Sciatic nerve (tissue), 2 donors: ENCODE data around the gene PRKAR2A. TPM values are rescaled to one million over a fixed set of nuclear protein-coding genes. Genes with fewer than 3 reads are reported as not detected.
"Not testable (repeated sequence)": the region's sequence is repeated elsewhere in the genome, so short reads cannot be mapped to it uniquely, and the experiment has no call there.

Experiments used
- ATAC-seq: fragments of 200-7000 bp; cut with Tn5 transposase; one replicate; pipeline ENCODE4 v1.9.1; 2020; ENCODE audit warnings: mild to moderate bottlenecking, moderate library complexity
- DNase-seq: peaks from one replicate; pipeline ENCODE4 v3.0.0-alpha.2; 2020; ENCODE audit warnings: low spot score
- intact Hi-C: fragments of 100-400 bp; cut with DNase I; formaldehyde crosslinking; loops from one replicate; pipeline ENCODE4 v1.14.2; 2022
- total RNA-seq: library from RNA; stranded (reverse); fragmentation: NEBNext Ultra II Directional; extraction: Animal tissue kit (Norgen Biotek cat#: 25700); gene quantifications from one replicate; pipeline ENCODE4 v1.2.1, GENCODE V29; 2021
- donor health status: DM: no; HTN: no; CAD: no.
- donor health status: DM: no; HTN: no; CAD: no.

The PRKAR2A gene
- total RNA-seq, 1 donor from 2014 or later, result 46.5 TPM

DNA sequence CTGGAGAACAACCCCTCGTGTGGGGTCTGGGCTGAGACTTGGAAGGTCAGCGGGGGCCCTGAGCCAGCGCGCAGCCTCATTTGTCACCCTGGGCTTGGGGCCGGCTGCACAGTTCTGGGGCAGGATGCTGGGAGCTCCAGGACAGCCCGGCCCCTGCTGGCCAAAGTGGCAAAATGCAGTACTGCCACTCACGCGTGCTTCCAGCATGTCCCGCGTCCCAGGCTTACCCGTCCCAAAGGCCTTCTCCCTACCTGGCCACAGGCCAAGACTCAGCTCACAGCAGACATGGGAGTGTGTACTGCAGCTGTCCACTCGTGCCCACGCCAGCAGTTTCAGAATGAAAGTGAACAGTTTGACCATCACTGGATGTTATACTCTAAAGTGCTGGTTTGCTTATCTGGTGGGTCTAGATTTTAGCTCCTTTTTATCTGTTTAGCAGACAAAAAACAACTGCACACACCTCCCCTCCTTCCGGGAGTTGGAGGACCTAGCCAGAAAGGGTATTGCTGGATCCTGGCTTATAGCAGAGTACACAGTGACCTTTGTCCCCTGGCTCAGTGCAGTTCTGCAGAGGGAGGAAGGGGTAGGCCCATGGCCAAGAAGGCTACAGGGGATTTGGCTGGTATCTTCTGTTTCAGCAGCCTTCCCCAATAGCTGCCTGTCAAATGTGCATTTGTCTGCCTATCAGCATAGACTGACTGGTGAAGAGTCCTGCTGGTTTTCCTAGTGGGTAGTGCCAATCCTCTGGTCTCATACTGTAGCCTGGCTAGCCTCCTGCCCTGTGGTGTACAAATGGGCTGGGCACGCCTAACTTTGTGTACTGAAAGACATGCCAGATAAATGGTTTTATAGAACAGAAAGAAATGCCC lies 107.5 kb downstream of the PRKAR2A start:
- DNase-seq (peak; percentile 90), ATAC-seq (peak; percentile 94)
- intact Hi-C loops, result no loop called here

DNA sequence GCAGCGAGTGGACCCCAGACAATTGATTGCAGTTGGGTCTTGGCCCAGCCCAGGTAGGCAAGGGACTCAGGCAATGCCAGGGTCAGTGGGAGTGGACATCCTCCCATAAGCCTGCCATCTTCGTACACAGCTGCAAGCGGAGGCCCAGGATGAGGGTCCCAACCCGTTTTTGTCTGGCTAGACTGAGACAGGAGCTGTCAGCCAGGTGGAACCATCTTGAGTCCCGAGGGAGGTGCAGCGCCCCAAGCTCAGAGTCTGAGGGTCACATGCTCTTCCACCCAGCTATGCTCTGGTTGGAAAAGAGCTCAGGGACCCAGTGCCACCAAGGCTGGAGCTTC lies 108.1 kb downstream of the PRKAR2A start:
- no peak for DNase-seq
- no peak for ATAC-seq
- intact Hi-C loops, result no loop called here

DNA sequence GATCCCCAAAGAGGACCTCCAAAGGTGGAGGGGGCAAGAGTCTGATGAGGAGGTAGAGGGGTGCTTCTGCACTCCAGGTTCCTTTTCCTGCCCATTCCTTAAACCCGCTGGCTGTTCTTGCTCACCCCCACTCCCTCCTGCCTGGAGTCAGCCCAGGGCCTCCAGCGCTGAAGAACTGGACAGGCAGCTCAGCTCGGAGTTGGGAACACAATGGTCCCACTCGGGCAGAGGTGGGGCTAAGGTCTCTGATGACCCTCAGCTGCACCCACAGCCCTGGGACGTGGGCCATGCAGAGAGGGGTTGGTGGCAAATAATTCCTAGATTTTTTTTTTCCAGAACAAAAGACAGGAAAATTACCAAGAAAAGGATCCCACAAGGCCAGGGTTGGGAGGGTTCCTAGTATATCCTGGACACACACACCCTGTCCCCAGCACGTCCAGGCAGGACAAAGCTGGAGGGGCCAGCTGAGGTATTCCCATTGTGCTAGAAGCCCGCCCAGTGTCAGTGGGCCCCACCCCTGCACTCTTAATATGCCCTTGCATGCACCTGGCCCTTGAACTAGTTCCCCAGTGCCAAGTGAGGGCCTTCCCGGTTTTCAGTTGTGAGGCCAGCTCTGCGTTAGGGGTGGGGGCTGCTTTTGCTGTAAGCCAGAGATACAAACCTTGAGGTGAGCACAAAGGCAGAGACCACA lies 108.6 kb downstream of the PRKAR2A start:
- peak; percentile 23 for ATAC-seq
- intact Hi-C loops, result no loop called here
- DNase-seq, result no peak

DNA sequence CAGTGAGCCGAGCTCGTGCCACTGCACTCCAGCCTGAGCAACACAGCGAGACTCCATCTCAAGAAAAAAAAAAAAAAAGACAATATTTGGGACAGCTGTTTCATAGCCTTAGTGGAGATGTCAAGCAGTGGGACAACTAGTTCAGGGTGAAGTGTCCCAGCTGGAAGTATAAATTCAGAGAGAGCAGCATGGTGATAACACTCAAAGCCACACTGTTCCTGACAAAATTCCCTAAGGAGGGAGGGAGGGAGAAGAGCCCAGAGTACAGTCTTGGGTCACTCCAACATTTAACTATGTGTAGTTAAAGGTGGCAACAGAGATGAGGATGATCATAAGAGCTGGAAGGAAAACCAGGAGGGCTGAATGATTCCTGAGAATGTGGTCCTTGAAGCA lies 109.5 kb downstream of the PRKAR2A start:
- ATAC-seq, result no peak
- intact Hi-C loops, result no loop called here
- no peak for DNase-seq

DNA sequence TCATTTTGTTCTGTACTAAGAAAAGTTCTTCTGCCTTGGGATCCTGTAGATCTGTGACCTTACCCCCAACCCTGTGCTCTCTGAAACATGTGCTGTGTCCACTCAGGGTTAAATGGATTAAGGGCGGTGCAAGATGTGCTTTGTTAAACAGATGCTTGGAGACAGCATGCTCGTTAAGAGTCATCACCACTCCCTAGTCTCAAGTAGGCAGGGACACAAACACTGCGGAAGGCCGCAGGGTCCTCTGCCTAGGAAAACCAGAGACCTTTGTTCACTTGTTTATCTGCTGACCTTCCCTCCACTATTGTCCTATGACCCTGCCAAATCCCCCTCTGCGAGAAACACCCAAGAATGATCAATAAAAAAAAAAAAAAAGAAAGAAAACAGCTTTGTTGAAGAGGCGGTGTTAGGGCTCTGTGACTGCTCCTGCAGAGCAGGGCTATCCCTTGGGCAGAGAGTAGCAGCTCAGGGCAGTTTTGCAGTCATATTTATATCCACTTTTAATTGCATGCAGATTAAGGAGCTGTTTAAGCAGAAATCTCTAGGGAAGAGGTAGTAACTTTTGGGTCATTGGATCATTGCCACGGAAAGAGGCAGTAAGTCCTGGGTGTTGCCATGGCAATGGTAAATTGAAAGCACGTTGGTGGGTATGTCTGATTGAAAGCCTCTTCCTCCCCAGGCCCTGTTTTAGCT lies 112.5 kb downstream of the PRKAR2A start:
- ATAC-seq, intact Hi-C loops, DNase-seq: not testable (repeated sequence)

DNA sequence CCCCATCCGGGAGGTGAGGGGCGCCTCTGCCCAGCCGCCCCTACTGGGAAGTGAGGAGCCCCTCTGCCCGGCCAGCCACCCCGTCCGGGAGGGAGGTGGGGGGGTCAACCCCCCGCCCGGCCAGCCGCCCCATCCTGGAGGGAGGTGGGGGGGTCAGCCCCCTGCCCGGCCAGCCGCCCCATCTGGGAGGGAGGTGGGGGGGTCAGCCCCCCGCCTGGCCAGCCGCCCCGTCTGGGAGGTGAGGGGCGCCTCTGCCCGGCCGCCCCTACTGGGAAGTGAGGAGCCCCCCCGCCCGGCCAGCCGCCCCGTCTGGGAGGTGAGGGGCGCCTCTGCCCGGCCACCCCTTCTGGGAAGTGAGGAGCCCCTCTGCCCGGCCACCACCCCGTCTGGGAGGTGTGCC lies 113.1 kb downstream of the PRKAR2A start:
- ATAC-seq, intact Hi-C loops, DNase-seq: not testable (repeated sequence)

DNA sequence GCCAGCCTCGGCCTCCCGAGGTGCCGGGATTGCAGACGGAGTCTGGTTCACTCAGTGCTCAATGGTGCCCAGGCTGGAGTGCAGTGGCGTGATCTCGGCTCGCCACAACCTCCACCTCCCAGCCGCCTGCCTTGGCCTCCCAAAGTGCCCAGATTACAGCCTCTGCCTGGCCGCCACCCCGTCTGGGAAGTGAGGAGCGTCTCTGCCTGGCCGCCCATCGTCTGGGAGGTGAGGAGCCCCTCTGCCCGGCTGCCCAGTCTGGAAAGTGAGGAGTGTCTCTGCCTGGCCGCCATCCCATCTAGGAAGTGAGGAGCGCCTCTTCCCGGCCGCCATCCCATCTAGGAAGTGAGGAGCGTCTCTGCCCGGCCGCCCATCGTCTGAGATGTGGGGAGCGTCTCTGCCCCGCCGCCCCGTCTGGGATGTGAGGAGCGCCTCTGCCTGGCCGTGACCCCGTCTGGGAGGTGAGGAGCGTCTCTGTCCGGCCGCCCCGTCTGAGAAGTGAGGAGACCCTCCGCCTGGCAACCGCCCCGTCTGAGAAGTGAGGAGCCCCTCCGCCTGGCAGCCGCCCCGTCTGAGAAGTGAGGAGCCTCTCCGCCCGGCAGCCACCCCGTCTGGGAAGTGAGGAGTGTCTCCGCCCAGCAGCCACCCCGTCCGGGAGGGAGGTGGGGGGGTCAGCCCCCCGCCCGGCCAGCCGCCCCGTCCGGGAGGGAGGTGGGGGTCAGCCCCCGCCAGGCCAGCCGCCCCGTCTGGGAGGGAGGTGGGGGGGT lies 113.7 kb downstream of the PRKAR2A start:
- intact Hi-C loops, result not testable (repeated sequence)

DNA sequence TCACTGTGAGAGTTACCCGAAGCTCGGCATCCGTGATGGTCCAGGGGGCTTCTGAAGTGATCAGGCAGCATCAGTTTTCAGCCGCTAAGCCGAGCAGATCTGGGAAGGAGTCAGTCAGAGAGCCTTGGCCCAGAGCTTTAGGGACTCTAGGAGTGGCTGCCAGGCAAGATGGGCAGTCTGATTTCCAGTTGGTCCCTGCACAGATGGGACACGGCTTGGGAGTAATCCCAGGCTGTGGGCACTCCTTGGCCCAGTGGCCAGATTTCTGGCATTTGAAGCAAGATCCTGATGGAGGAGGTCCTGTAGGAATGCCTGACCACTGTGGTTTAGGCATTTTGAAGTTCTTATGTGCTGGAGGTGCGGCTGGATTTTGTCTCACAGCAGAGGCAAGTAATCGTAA lies 120.2 kb downstream of the PRKAR2A start:
- ATAC-seq (no peak), DNase-seq (no peak)
- intact Hi-C loops, result no loop called here

More for the DNA sequence above, 113.7 kb downstream of the PRKAR2A start:
- not testable (repeated sequence) for DNase-seq, ATAC-seq

DNA sequence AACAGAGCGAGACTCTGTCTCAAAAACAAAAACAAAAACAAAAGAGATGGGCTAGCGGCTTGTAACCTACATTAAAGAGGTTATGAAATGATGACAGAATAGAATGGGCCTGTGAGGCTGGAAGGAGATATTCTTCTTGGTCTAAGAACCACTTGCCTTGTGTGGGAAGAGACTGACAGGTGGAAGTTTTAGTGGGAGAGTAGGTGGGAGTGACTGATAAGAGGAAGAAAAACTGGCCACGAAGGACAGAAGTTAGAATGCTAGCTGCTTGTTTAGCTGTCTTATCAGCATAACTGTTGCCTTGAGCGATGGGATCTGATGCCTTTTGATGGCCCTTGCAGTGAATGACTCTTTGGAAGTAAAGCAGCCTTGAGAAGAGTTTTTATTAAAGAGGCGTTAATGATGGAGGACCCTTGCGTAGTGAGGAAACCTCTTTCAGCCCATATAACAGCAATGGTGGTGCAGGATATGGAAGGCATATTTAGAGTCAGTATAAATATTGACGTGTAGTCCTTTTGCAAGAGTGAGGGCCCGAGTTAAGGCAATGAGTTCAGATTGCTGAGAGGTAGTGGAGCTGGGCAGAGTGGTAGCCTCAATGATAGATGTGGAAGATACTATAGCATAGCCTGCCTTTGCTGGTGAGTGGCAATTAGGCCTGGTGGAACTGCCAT lies 122.4 kb downstream of the PRKAR2A start:
- intact Hi-C loops, ATAC-seq, DNase-seq: not testable (repeated sequence)

DNA sequence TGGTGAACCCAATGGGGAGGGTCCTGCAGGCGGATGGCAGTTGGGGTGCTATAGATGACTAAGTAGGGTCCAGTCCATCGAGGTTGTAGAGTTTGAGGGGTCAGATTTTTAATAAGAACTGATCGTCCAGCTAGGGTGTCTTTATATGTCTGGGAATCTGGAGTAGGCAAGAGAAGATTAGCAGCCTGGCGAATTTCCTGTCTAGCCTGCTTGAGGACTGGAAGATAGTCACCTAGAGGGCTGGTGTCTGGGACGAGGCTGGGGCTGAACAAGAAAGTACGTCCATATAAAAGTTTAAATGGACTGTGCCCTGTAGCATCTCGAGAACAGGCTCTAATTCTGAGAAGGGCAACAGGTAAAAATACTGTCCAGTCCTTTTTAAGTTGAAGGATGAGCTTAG lies 123.9 kb downstream of the PRKAR2A start:
- intact Hi-C loops, result no loop called here
- DNase-seq (no peak), ATAC-seq (no peak)

DNA sequence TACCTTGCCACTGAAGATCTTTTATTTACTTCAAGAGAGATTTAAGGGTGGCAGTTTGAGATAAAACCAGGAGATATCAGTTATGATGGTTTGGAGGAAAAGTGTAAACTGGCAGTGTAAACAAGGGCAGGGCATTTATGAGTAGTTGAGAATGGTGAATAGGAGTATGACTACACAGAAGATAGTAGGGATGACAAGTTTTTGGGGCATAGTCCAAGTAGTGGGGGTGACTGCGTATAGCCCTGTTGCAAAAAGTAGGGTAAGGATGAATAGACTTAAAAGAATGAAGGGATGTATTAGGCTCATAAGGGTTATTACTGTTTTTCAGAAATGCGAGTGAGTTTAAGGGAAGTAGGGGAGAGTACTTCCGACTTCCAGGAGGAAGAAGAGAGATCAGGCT lies 124.4 kb downstream of the PRKAR2A start:
- intact Hi-C loops, ATAC-seq, DNase-seq: not testable (repeated sequence)

DNA sequence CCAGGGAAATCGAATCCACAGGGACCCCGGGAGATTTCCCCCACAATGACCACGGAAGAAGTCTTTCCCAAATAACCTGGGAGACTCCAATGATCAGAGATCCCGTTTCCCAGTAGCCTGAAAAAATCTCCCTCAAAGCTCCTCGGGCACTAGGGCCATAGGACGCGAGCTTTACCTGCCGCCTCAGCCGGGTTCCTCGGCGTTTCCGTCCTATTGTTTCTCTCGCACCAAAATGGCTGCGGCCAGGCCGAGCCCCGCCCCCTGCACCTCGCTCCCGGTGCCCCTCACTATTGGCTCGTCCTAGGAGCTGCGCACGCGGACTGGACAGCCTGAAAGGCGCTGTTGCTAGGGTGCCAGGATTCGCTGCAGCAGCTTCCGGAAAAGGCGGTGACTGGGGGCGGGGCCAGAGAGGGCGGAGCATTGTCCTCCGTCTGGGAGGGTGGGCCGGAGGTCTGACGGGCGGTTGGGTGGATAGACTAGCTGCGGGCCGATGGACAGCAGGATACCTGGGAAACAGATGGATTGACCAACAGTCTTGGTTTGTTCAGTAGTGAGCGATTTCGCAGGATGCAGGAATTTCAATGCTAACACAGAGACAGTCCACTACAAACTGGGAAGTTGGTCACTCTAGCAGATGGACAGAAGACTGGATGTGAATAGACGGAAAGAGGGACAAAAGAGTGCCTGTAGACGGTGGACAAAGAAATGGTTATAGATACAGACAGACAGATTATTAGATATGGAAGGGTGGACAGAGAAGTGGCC lies 130.5 kb downstream of the PRKAR2A start, which contains the start of gene IP6K2:
TSS of gene IP6K2 (minus strand) at position 240 of the 765 bp plus-strand sequence. CDS start 21,930 bp downstream, outside the sequence.
- DNase-seq (peak; percentile 100), ATAC-seq (peak; percentile 100)
- intact Hi-C loops, result no loop called here

DNA sequence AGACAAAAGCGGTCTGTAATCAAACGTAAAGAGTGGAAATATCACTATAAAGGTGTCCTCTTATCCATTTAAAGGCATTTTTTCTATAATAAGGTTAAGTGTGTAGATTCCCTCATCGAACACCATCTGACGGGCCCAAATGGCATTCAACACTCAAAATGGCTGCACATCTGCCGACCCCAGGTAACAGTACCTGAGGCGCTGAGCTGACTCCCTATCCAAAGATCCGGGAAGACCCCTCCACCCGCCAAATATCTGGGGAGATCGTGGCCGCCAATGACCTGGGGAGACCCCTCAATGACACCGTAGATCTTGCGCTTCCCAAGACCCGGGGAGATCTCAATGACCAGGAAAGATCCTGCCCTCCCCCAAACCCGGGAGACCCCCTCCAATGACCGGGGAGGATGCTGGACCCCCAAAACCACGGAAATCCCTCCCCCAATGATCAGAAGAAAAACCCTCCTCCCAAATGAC lies 131.1 kb downstream of the PRKAR2A start:
- intact Hi-C loops, result no loop called here
- ATAC-seq, result peak; percentile 17
- DNase-seq, result no peak

DNA sequence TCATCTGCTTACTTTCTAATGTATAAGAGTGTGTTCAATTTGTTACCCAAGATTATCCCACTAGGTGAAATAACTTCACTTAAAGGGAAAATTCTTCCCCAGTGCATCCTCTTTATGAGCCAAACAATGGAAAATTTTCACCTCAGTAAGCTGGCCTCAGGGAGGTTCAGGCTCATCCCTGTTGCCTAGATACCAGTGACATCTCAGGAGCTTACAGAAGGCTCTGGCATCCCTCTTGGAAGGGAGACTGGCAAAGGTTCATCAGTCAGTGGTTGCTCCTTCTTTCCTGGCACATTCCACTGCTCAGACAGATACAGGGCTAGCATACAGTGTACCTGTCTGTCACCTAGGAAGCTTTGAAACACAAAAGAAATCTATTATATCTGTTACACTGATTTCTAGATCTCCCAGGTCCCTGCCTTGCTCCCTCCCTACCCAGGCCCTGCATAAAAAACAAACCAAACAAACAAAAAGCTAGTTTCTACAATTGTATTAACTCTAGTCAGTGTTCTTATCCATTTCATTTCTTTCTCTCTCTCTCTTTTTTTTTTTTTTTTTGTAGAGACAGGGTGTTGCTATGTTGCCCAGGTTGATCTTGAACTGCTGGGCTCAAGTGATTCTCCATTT lies 132.4 kb downstream of the PRKAR2A start:
- intact Hi-C loops, result no loop called here
- ATAC-seq, result no peak
- DNase-seq, result no peak

DNA sequence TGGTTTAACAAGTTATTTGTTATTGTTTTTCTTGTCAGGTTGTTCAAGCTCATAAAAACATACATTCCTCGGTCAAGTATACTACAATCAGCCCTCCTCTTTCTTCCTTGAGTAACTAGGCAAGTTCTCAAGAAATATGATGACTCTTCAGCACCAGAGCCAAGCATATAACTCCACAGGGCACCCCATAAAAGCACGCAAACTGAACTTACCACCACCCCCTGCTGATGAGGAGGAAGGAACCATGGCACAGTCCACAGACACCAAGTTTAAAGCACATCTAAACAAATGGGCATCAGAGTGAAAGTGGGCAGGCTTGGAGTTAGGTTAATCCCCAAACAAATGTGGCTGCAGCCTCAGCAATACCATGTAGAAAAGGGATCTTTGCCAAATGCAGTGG lies 135.9 kb downstream of the PRKAR2A start:
- ATAC-seq, result no peak
- intact Hi-C loops, result no loop called here
- no peak for DNase-seq

DNA sequence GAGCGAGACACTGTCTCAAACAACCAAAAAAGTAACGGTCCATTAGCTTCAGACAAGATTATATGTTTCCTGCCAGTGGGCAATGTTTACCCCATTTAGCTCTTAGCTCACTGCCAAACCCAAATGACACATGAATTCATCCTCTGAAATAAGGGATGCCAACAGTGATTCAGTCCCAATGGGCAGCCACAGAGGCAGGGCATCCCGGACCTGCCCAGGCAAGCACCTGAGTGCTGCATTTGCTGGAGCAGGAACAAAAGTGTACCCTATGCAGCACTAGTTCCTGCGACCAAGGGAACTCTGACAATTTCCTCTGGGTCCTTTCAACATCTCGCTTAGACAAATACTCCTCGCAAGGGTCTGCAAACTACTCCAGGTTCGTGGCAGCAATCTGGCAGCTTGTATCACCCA lies 138.6 kb downstream of the PRKAR2A start:
- intact Hi-C loops, result no loop called here
- DNase-seq (no peak), ATAC-seq (no peak)

DNA sequence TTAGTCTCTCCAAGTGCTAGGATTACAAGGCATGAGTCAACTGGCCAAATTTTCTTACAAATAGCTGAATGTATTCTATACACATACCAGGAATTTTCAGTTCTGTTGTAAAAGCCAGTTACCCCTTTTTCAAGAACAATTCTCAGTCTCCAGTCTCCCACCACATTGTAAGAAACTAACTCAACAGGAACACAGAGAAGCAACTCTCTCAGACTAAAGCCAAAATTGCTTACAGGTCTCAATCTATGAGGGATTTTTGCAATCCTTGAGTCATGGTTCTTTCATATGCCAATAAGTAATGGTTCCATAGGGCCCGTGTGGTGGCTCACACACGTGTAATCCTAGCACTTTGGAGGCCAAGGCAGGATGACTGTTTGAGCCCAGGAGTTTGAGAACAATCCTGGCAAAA lies 139.2 kb downstream of the PRKAR2A start:
- no peak for DNase-seq
- peak; percentile 30 for ATAC-seq
- intact Hi-C loops, result no loop called here
